Measurements from ENCODE around the gene UVRAG.

UVRAG gene

DNA sequence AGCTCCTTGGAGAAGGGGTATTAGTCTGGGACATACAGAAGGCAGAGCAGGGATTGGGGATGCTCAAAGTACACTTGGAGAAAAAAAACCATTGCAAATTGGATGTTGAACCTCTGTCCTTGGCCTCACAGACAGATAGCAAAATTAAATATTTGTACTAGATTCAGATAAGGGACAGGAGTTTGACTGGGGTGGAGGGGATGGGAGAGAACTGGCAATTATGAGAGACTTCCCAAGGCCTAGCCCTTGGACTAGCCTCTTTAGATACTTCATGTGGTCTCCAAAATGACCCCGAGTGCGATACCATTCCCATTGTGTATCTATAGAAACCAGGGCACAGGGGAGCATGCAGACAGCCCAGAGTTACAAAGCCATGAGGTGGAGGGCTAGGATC is 30.9 kb upstream of the UVRAG start:
- no peak for DNase-seq

DNA sequence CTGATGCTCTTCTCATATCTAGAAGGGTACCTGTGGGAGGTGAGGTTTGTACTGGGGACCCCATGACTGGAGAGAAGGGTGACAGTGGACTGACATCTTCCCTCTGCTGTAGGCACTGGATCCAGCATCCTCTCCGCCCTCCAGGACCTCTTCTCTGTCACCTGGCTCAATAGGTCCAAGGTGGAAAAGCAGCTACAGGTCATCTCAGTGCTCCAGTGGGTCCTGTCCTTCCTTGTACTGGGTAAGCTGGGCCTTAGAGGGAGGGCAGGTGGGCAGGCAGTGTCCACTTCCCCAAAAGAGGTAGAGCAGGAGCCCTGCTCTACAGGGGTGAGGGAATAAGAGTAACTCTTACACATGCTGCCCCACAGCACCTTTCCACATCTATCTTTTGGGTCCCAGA is 30.5 kb upstream of the UVRAG start:
- no peak for DNase-seq

DNA sequence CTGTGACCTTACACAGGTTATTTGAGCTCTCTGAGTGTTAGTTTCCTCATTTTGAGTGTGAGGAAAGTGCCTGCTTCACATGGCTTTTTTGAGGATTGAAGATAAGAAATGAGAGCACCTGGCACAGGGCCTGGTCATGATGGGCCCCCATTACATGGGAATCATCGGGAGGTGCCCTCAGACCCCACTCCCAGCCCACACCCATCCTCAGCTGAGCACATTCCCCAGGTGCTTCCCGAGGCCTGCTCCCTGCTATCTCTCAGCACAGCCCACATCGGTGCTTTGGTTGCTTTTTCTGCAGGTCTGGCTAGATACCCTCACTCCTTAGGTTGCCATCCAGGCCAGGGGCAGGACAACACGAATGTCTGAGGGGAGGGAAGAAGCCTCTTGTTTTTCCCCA is 29.8 kb upstream of the UVRAG start:
- no peak for DNase-seq

DNA sequence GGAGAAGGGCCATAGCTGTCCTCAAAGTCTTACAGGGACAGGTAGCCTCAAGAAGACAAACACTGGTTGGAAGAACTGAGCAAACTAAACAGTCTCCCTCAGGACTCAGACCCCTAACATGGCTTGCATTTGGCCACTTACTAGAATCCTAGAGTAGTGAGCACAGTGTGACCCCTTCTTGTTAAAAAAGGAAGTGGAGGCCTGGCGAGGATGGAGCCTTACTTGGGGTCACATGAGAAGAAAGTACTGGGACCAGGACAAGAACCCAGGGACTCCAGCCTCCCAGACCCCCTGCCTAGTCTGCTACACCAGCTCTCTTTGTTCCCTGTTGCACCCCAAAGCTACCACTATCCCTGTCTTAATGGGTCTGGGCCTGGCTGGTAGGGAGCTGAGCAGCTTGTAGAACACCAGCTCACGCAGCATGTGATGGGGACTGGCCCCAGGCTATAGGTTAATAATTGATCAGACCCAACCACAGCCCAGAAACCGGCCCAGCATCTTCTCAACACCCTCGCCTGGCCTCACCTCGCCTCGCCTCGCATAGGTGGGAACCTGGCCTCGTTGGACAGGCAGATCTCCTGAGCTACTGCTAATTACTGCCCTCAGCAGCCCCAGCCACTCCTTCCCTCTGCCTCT is 28.8 kb upstream of the UVRAG start:
- DNase-seq: no peak

DNA sequence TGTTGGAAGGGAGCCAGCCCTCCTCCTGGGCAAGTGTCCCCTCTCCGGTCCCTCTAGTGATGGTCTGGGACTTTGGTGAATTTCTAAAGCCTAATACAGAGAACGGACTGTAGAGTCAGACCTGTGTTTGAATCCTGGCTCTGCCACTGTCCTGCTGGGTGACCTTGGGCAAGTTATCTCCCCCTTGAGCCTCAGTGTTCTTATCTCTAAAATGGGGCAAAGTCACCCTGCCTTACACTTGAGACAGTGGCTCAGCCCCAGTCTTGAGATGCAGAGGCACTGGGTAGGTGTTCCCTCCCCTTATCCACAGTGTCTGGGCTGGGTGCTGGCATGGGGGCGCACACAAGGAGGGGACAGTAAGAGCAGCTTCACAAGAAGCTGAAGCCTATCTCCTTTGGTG is 25.5 kb upstream of the UVRAG start:
- DNase-seq: no peak

DNA sequence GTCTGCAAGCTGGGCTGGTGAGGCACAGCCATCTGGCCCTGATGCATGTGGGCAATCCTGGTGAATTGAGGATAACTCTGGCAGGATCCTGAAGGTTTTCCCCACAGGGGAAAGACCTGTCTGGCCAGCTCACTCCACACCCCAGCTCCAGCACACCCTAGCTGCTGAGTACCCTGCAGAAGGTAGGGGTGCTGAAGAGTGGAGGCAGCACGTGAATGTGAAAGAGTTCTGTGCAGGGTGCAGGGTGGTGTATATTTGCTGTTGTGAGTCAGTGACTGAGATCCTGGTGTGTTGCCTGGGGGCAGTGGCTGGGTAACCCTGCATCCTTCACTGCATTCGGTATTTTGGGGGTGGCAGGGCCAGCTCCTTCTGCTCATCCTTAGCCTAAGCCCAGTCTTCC is 24.0 kb upstream of the UVRAG start:
- DNase-seq: no peak

DNA sequence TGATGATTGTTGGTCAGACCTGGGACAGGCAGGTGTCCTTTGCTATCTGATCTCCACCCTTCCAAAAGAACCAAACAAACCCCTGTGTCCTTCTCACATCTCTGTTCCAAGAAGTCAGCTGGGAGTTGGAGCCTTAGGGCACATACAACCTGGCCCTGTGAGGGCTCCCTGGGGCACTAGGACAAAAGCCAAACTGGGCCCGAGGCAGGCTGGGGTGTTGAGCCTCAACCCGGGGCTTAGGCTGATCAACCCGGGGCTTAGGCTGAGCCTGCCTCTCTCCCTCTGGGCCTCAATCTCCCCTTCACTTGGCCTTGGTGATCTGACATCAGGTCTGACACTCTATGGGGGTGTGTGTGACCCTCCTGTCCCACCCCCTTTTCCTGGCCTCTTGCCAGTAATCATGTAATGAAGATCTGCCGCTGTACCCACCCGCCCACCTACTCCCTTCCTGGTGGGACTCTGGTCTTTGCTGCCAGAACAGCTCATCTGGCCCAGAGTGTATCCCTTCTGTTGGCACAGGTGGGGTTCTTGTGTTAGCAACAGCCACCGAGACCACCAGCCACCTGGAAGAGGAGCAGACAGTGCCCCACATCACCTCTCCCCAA is 22.8 kb upstream of the UVRAG start:
- DNase-seq: no peak

DNA sequence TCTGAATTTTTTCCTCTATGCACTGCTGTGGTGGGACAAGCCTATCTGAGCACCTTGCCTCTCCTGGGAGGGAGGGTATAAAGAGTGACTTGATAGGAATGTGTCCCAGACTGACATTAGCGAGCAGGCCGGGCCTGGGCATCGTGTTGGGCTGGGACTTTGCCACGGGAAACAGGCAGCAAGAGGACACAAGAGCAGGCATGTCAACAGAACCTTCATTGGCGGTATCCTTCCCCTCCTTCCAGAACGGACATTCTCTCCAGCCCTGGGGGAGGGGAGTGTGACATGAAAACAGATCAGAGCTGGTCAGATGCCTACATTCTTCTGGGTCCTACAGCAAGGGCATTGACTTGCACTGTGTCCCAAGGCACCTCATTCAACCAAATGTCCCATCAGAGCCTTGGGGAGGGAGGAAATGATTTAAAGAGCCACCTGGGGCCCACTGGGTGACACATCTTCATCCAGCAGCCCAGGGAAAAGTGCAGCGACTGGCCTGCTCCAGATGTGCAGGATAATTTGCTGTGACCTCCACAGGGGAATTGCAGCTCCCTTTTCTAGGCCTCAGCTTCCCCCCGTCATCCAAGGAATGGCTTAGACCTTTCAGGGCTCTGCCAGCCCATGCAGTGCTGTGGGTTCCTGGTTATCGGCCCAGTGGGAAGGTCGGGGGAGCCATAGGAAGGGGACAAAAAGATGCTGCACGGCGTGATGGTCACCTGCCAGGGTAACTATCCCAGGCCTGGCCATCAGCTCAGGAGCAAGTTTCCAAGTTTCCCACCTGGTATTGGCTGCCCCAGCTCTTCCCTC is 21.8 kb upstream of the UVRAG start:
- no peak for DNase-seq

DNA sequence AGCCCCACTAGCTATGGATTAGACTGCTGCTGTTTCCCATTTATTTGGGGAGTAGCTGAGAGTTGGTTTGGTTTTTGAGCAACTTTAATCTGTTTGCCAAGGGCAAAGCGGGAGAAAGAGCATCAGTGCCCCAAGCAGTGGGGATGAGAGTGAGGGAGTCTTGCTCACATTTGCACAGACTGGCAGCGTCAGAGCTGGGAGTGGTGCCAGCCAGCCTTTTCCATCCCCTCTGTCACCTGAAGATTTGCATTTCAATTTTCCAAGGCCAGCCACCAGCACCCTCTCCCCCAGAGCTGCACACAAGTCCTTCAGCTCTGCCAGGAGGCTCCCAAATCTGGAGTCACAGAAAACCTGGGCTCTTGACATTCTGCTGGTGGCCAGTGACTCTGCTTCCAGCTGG is 21.0 kb upstream of the UVRAG start:
- no peak for DNase-seq

DNA sequence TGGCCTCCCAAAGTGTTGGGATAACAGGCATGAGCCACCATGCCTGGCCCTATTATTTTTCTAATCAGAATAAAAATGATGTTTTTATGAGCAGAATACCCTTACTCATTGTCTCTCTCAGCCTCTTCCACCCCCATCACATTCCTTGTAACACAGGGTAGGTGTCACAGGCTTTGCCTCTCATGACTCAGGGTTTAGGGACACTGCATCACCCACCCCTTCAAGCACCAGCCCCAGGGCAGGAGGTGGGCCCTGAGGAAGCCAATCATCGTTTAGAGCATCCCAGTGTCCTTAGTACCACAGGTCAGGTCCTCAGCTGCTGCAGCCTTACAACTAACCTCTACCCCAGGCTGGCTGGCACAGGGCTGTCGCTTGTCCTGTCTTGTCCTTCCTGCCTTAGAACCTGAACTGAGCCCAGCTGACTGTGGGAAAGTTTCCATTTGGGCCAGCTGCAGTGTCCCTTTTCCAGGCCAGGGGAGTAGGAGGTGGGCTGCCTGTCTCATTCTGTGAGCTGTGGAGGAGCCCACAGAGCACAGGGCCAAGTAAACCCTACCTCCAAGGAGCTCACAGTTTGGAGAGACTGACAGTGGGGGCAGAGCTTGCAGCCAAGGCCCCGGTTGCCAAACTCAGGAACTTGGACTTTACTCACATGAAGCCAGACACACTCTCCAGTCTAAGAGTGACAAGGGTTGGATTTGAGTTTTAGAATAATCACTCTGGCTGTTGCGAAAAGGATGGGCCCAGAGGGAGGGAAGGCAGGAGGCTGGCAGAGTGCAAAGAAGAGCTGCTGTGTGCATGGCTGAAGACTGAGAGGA is 19.5 kb upstream of the UVRAG start:
- no peak for DNase-seq

DNA sequence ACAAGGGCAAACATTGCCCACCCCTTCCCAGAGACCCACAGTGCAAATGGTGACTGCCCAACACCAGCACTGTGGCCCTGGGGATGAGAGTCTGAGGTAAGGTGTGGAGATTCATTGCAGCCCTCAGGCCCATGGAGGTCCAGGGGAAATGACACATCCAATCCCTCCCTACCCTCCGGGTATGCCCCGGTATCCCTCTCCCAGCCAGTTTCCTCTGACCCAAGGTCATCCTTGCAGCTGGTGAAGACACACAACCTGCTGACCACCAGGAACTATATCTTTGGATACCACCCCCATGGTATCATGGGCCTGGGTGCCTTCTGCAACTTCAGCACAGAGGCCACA is 18.9 kb upstream of the UVRAG start:
- no peak for DNase-seq

DNA sequence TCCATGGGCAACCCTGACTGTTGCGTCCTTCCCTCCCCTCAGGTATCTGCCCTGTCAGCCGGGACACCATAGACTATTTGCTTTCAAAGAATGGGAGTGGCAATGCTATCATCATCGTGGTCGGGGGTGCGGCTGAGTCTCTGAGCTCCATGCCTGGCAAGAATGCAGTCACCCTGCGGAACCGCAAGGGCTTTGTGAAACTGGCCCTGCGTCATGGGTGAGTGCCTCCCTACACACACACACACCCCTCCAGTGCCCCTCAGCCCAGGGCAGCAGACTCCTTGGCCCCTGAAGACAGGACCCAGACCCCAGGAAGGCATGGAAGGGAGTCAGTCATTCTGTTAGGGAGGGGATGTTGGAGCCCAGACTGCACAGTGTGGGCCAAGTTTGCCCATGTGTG is 17.9 kb upstream of the UVRAG start:
- DNase-seq: no peak

DNA sequence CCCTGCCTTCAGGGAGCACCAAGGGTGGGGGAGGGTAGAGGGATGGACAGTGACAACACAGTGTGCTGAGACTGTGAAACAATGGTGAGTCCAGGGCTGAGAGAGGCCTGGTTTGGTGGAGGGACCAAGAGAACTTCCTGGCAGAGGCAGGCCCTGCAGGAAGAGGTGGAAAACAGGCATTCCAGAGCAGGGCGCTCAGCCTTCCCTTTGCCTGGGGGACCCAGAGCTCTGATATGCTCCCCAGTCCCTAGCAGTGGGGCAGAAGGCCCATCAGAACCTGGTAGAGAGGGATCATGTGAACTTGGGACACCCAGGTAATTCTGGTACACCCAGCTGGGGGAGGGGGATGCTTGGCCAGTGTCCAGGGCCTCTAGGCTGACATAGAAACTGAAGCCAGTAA is 17.2 kb upstream of the UVRAG start:
- DNase-seq: no peak

DNA sequence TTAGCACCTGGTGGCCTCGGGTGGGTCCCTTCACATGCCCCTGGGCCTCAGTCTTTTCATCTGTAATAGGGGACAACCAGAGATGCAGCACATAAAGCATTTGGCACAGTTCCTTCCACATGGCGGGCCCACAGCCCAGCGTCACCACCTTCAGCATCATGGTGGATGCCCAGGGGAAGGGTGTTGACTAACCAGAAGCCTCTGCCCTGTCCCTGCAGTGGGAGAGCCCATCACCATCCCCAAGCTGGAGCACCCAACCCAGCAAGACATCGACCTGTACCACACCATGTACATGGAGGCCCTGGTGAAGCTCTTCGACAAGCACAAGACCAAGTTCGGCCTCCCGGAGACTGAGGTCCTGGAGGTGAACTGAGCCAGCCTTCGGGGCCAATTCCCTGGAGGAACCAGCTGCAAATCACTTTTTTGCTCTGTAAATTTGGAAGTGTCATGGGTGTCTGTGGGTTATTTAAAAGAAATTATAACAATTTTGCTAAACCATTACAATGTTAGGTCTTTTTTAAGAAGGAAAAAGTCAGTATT is 14.8 kb upstream of the UVRAG start:
- no peak for DNase-seq

DNA sequence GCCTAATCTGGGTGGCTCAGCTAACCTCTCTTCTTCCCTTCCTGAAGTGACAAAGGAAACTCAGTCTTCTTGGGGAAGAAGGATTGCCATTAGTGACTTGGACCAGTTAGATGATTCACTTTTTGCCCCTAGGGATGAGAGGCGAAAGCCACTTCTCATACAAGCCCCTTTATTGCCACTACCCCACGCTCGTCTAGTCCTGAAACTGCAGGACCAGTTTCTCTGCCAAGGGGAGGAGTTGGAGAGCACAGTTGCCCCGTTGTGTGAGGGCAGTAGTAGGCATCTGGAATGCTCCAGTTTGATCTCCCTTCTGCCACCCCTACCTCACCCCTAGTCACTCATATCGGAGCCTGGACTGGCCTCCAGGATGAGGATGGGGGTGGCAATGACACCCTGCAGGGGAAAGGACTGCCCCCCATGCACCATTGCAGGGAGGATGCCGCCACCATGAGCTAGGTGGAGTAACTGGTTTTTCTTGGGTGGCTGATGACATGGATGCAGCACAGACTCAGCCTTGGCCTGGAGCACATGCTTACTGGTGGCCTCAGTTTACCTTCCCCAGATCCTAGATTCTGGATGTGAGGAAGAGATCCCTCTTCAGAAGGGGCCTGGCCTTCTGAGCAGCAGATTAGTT is 14.2 kb upstream of the UVRAG start:
- DNase-seq: no peak

DNA sequence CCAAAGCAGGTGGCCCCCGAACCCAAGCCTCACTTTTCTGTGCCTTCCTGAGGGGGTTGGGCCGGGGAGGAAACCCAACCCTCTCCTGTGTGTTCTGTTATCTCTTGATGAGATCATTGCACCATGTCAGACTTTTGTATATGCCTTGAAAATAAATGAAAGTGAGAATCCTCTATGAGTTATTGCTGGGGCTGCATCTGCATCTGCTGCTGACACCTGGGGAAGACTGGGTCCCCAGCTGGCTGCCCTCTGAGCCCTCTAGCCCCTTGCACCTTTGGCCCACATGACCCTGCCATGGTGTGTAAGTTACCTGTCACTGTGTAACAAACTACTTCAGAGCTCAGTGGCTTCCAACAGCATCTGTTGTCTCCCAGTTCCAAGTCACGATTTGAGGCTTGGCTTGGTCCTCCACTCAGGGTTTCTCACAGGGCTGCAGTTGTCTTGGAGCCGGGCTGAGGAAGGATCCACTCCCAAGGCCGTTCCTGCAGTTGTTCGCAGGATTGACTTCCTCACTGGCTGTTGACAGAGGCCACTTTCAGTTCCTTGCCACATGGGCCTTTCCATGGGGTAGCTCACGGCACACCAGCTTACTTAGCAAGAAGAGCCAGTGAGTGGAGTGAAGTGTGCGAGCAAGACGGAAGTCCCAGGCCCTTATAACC is 13.5 kb upstream of the UVRAG start:
- DNase-seq: peak; percentile 41

DNA sequence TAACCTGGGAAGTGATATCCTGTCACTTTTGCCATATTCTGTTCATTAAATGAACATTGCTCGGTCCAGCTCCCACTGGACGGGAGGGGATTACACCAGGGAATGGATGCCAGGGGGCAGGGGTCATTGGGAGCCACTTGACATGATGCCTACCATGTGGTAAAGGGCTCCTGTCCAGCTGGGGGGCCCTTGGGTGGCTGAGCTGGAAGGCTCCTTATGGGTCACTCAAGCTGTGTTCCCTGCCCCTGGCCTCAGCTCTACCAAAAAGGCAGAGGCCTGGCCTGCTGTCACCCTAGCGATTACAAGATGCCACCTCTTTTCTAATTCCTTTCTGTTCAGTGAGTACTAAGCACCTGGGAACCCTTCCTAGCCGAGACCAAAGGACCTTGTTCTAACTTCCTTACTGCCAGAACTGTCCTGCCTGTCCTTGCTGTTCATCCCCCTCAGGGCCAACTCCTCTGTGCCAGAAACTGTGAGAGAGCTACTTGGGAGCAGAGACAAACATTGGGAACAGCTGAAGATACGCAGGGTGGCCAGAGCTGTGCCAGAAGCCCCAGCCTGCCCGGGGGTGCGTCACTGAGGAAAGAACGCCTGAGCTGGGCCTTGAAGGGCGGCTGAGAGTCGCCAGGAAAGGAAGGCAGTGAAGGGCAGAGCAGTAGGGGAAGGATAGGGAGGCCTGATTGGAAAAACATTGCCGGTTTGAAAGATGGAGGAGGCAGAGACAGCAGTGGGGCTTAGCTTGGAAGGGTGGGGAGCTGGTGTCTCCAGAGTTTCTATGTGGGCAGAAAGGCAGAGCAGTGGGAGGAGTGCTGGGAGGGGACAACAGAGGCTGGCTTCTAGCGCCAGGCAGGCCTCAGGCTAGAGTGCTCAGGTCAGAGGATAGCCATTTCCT is 12.7 kb upstream of the UVRAG start:
- no peak for DNase-seq

DNA sequence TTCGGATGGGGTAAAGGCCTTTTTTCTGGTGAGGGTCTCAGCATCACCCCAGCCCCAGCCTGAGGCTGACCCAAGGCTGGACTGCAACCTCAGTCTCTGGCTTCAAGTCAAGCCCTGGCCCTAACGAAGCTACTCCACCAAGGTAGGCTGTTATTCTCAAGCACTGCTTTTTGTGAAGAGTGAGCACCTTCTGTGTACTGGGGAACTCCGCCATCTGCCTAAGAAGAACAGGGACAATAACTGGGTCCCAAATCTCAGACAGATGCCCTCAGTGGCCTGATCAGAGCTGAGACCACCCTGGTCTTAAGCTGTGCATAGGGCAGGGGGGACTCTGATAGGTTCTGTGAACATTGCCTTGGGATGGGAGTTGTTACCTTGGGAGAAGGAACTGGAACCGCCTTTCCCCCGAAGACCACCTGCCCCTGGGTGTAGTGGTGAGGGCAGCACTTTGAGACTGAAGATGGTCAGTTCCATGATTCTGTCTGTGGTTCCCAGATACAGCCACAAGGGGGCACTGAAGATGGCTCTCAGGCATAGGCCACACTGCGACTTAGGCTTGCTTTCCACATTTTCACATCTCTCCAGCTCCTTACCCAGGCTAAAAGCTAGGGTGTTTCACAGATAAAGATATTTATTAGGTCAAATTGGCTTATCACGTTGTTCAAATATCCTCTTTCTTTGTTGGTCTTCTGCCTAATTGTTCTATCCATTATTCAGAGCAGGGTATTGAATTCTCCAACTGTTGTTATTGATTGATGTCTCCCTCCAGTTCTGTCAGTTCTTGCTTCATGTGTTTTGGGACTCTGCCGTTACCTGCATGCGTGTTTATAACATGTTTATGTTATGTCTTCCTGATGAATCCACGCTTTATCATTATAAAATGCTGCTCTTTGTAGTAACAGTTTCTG is 11.8 kb upstream of the UVRAG start:
- DNase-seq: peak; percentile 61

DNA sequence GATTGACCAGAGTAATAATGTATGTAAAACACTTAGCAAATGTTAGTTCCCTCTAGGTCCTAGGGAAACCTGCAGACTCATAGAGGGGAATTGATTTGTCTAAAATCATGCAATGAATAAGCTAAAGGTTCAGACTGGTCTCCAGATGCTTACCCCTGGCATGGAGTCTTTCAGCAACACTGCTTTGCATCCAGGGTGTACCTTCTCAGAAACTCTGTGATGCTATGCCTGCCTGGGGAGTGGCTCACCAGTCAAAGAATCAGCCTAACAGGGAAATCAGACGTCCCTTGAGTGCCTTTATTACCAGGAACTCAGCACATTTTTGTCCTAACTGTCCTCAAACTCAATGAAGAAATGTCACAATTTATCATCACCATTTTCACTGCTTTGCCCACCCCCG is 5.9 kb upstream of the UVRAG start:
- DNase-seq: no peak

DNA sequence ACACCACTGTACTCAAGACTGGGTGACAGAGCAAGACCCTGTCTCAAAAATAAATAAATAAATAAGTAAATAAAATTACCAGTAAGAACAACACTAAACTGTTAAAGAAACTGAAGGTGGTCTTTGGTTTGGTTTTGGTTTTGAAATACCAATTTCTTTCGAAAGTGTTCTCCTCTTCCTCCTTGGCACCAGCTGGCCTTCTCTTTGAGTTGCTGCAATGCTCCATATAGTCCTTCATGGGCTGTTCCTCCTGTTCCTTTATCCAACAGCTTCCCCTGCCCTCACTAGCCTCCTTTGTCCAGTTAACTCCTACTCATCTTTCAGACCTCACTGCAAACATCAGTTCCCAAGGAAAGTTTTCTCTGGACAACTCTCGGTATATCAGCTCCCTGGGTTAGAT is 5.0 kb upstream of the UVRAG start:
- DNase-seq: no peak

Measured in CD4-positive, alpha-beta T cell treated with Interleukin-15 for 1 hour (primary cell).